HG03103 (cell line): ENCODE measurements around the gene FABP1.

Experiments used
- ATAC-seq: cut with Tn5 transposase; IDR thresholded peaks from one replicate; pipeline ENCODE4 v1.9.1; 2021; ENCODE audit warnings: low read depth; ENCODE audit not compliant: unreplicated experiment

The FABP1 gene

GRCh38 chr2:88139203-88139702 is 11.4 kb upstream of the FABP1 start:
- ATAC-seq, result no peak

- ATAC-seq, result no peak
These were observed 10.0 kb upstream of the FABP1 start for GRCh38 chr2:88137833-88138232.

- no peak for ATAC-seq
These were observed 9.0 kb upstream of the FABP1 start for GRCh38 chr2:88136817-88137216.

GRCh38 chr2:88133875-88134274 is 6.0 kb upstream of the FABP1 start:
- ATAC-seq, result no peak

GRCh38 chr2:88131999-88132368 is 4.1 kb upstream of the FABP1 start:
- ATAC-seq, result no peak

- no peak for ATAC-seq
These were observed 3.5 kb upstream of the FABP1 start for GRCh38 chr2:88131201-88131998.

GRCh38 chr2:88129313-88129959 is 1.6 kb upstream of the FABP1 start:
- ATAC-seq, result no peak

GRCh38 chr2:88128654-88129312 is 921 bp upstream of the FABP1 start:
- ATAC-seq, result no peak

GRCh38 chr2:88127638-88127887 is 299 bp downstream of the FABP1 start:
- no peak for ATAC-seq

- no peak for ATAC-seq
These were observed 857 bp downstream of the FABP1 start for GRCh38 chr2:88126772-88127637.

GRCh38 chr2:88125924-88126771 is 1.7 kb downstream of the FABP1 start:
- ATAC-seq, result no peak

- ATAC-seq, result no peak
These were observed 2.4 kb downstream of the FABP1 start for GRCh38 chr2:88125344-88125923.

- ATAC-seq, result no peak
These were observed 3.6 kb downstream of the FABP1 start for GRCh38 chr2:88123975-88124917.

- no peak for ATAC-seq
These were observed 4.5 kb downstream of the FABP1 start for GRCh38 chr2:88123164-88123974.

- no peak for ATAC-seq
These were observed 5.5 kb downstream of the FABP1 start for GRCh38 chr2:88122141-88122884.

- no peak for ATAC-seq
These were observed 6.2 kb downstream of the FABP1 start for GRCh38 chr2:88121678-88122077.

- no peak for ATAC-seq
These were observed 9.9 kb downstream of the FABP1 start for GRCh38 chr2:88117973-88118372.
